ENCODE results near the gene JCAD.

The JCAD gene

GRCh38 chr10:30062582-30062981, 3.2 kb upstream of the JCAD start:
- no peak for DNase-seq (ENCODE audit: extremely low read depth, insufficient read length)
- TF ChIP-seq, protein P1, sequence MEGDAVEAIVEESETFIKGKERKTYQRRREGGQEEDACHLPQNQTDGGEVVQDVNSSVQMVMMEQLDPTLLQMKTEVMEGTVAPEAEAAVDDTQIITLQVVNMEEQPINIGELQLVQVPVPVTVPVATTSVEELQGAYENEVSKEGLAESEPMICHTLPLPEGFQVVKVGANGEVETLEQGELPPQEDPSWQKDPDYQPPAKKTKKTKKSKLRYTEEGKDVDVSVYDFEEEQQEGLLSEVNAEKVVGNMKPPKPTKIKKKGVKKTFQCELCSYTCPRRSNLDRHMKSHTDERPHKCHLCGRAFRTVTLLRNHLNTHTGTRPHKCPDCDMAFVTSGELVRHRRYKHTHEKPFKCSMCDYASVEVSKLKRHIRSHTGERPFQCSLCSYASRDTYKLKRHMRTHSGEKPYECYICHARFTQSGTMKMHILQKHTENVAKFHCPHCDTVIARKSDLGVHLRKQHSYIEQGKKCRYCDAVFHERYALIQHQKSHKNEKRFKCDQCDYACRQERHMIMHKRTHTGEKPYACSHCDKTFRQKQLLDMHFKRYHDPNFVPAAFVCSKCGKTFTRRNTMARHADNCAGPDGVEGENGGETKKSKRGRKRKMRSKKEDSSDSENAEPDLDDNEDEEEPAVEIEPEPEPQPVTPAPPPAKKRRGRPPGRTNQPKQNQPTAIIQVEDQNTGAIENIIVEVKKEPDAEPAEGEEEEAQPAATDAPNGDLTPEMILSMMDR (IDR thresholded peaks at IDR 0.05; ENCODE audit: insufficient read depth, low read length, poor library complexity, severe bottlenecking), result no peak
- Histone ChIP-seq H3K36me3 (ENCODE audit: control insufficient read depth, insufficient read depth, low read length) (no peaks in the 10 kb centered on the region), H3K27me3 (replicated peaks; ENCODE audit: control insufficient read depth, insufficient read depth, low read length) (peaks cover 2% of the 10 kb centered on the region), H3K4me3 (replicated peaks; ENCODE audit: low read depth, low read length) (no peak overlapping the region)

GRCh38 chr10:30062090-30062489, 2.7 kb upstream of the JCAD start:
- no peak overlapping the region for H3K4me3 ChIP-seq (replicated peaks; ENCODE audit: low read depth, low read length)
- no peak for DNase-seq (ENCODE audit: extremely low read depth, insufficient read length)
- H3K27me3 ChIP-seq (replicated peaks; ENCODE audit: control insufficient read depth, insufficient read depth, low read length), result peaks cover 2% of the 10 kb centered on the region
- no peaks in the 10 kb centered on the region for H3K36me3 ChIP-seq (ENCODE audit: control insufficient read depth, insufficient read depth, low read length)
- TF ChIP-seq, protein P1 (IDR thresholded peaks at IDR 0.05; ENCODE audit: insufficient read depth, low read length, poor library complexity, severe bottlenecking), result no peak

DNA sequence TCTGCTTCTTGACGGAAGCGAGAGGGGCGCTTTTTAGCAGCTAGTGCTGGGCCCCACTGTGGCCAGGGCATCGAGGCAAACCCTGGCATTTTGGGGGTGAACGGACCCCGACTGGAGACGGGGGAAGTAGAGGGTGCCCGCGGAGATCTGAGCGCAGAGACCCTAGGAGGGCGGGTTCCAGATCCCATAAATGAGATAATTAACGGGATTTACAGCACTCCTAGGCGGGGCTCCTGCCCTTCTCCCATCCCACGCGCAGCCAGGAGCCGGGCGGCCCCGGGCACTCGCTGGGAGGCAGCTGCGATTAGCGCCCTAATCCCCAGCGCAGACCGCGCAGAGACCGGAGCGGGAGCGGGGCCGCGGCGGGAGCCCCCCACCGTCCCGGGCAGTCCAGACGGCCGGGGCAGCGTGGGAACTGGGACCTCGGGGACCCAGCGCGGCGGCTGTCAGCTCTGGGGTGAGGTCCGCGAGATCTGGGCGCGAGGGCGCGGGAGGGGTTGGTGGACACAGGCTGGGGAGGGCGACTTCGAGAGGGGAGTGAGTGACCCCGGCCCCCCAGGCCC, 735 bp downstream of the JCAD start:
- TF ChIP-seq, protein P1 (IDR thresholded peaks at IDR 0.05; ENCODE audit: insufficient read depth, low read length, poor library complexity, severe bottlenecking), result no peak
- H3K4me3 ChIP-seq (replicated peaks; ENCODE audit: low read depth, low read length), result no peak overlapping the region
- peaks cover 2% of the 10 kb centered on the region for H3K27me3 ChIP-seq (replicated peaks; ENCODE audit: control insufficient read depth, insufficient read depth, low read length)
- H3K36me3 ChIP-seq (ENCODE audit: control insufficient read depth, insufficient read depth, low read length), result no peaks in the 10 kb centered on the region
- DNase-seq (ENCODE audit: extremely low read depth, insufficient read length), result no peak

DNA sequence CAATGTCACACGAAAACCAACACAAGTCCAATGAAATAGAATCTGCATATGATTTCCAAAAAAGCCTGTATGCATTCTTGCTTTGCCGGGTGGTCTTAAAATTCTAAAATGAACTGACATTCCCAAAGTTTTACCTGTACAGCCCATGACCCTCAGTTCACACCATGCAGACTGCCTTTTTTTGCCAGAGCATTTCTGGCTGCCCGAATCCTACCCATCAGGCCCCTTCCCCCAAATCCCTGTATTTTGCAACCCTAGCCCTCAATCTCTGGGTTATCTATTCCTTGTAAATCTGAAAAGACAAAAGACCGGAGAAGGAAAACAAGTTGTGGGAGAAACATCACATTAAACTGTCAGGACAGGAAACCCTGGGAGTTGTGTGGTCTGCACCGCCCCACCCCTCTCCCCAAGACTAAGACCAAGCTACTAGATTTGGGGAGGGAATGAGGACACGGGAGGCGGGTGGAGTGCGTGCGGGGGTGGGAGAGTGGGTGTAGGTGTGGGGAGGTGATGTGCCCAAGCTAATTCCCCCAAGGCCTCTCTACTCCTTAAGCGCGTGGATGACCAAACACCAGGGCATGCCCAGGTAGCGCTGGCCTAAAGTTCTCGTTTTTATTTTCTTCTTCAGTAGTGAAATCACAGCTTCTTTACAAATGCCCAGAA, 1.4 kb downstream of the JCAD start:
- H3K4me3 ChIP-seq (replicated peaks; ENCODE audit: low read depth, low read length), result no peak overlapping the region
- H3K27me3 ChIP-seq (replicated peaks; ENCODE audit: control insufficient read depth, insufficient read depth, low read length), result peaks cover 2% of the 10 kb centered on the region
- no peak for DNase-seq (ENCODE audit: extremely low read depth, insufficient read length)
- H3K36me3 ChIP-seq (ENCODE audit: control insufficient read depth, insufficient read depth, low read length), result no peaks in the 10 kb centered on the region
- TF ChIP-seq, protein P1 (IDR thresholded peaks at IDR 0.05; ENCODE audit: insufficient read depth, low read length, poor library complexity, severe bottlenecking), result no peak

DNA sequence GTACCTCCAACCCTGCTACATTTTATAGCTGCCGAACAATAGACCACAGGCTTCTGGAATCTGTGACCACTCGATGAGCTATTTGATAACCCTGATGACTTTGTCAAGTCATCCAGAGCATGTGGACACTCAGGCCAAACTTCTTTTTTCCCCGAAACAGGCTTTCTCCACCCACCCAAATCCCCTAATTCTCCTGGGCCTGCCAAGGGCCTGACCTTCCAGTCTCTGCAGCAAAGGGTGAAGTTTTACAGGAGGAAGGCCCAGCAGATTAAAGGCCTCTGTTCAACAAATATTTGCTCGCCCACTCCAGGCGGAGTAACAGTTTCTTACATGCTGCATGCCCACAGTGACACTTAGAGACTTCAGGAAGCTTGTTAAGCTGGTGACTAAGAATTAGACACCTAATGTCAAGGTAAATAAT, 2.0 kb downstream of the JCAD start:
- DNase-seq (ENCODE audit: extremely low read depth, insufficient read length), result no peak
- TF ChIP-seq, protein P1 (IDR thresholded peaks at IDR 0.05; ENCODE audit: insufficient read depth, low read length, poor library complexity, severe bottlenecking), result no peak
- Histone ChIP-seq H3K36me3 (ENCODE audit: control insufficient read depth, insufficient read depth, low read length) (no peaks in the 10 kb centered on the region), H3K4me3 (replicated peaks; ENCODE audit: low read depth, low read length) (no peak overlapping the region), H3K27me3 (replicated peaks; ENCODE audit: control insufficient read depth, insufficient read depth, low read length) (peaks cover 2% of the 10 kb centered on the region)
